22Rv1 (cell line): ENCODE data around the gene PTBP1.

Source experiments
- ZFX ChIP-seq: fragments of 450-650 bp; IDR thresholded peaks from 2 replicates; pipeline ENCODE4 v1.6.1; 2017; ENCODE audit warnings: antibody characterized with exemption, borderline replicate concordance
- TF ChIP-seq, protein P1 (sequence below): fragments of 450-650 bp; IDR thresholded peaks from 2 replicates; pipeline ENCODE4 v1.5.1; 2017; ENCODE audit warnings: mild to moderate bottlenecking

- TF ChIP-seq, protein P1, sequence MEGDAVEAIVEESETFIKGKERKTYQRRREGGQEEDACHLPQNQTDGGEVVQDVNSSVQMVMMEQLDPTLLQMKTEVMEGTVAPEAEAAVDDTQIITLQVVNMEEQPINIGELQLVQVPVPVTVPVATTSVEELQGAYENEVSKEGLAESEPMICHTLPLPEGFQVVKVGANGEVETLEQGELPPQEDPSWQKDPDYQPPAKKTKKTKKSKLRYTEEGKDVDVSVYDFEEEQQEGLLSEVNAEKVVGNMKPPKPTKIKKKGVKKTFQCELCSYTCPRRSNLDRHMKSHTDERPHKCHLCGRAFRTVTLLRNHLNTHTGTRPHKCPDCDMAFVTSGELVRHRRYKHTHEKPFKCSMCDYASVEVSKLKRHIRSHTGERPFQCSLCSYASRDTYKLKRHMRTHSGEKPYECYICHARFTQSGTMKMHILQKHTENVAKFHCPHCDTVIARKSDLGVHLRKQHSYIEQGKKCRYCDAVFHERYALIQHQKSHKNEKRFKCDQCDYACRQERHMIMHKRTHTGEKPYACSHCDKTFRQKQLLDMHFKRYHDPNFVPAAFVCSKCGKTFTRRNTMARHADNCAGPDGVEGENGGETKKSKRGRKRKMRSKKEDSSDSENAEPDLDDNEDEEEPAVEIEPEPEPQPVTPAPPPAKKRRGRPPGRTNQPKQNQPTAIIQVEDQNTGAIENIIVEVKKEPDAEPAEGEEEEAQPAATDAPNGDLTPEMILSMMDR = no peak
- TF ChIP-seq ZFX = no peak
Measured at GRCh38 chr19:752652-753517, 44.4 kb upstream of the PTBP1 start.
